ENCODE data around the gene SUCO. TPM values are rescaled to one million over a fixed set of nuclear protein-coding genes. Genes with fewer than 3 reads are reported as not detected.

SUCO gene
- total RNA-seq, 1 donor from 2014 or later, result 36.3 TPM

DNA sequence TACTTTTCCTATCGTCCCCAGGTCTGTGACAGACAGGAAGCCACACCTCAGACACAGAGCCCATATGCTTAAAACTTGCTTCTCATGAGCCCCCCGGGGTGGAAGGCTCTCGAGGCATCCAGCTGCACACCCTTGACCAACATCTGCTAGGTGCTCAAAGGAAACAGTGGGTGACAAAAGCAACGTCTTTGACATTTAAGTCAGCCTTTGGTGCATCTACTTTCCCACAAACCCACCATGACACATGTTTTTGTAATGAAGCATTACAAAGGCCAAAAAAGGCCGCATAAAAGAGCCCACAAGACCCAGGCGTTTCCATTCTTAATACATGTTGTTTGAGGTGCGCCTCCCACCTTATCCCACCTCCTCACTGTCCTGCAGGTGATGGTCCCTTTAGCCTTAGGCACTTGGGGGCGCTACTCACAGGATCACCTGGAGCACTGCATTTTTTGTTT is 114.2 kb downstream of the SUCO start:
- no peak for DNase-seq (ENCODE audit: low read depth)

GRCh38 chr1:172647987-172648386 is 115.0 kb downstream of the SUCO start:
- DNase-seq (ENCODE audit: low read depth), result no peak

GRCh38 chr1:172650474-172651193 is 117.7 kb downstream of the SUCO start:
- DNase-seq (ENCODE audit: low read depth), result no peak

DNA sequence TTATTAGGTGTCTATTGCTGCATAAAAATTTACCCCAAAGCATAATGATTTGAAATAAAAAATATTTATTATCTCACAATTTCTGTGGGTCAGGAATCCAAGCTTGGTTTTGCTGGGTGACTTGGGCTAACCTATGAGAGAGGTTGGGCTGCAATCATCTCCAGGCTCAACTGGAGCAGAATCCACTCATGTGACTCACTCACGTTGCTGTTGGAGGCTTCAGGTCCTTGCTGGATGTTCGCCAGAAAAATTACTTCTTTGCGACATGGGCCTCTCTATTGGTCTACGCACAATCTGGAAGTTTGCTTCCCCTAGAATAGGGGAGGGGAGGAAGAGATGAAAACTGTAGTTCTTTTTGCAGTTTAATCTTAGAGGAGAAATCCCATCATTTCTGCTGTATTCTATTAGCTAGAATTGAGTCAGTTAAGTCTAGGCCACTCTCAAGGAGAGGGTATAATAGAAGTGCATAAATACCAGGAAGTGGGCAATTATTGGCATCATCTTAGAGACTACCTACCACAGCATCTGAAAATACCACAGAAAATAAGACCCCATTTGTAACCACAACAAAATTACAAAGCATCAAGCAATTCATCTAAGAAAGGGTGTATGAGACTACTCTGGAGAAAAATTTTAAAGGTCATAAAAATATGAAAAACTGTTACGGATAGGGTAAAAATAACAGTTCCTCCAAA is 120.2 kb downstream of the SUCO start:
- DNase-seq (ENCODE audit: low read depth), result no peak

DNA sequence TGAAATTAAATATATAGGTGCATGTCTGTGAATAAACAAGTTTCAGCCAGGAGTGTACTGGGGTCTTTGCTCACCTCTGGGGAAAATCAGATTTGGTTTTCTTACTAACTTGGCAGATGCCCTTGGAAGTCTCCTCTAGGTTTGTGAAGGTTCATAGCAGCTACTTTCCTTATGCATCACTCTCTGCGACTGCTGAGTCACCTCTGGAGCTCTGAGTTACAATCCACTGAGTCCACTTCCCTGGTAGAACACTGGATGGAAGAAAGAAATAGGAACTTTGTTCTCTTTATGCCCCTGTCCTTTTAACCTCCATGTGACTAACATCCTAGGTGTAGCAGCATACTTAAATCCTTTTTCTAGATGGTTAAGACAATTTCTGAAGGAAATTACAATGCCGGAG is 121.6 kb downstream of the SUCO start:
- DNase-seq (ENCODE audit: low read depth), result no peak

DNA sequence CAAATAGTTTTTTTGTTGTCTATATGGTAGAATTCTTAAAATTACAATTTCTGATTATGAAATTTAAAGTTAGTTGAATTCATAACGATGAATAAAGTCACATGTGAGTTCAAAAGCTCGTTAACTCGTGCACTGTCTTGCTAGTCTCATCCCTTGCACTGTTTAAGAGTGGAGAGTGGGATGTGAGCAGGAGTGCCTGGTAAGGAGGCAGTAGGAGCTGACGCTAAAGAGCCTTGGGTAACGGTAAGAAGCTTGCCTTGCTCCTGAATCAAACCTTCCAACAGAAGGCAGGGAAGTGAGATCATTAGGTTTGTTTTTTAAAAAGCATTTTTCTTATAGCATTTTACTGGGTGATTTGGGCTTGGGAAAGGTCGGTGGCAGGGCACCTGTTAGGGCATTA is 123.6 kb downstream of the SUCO start:
- DNase-seq (ENCODE audit: low read depth), result no peak

GRCh38 chr1:172657586-172657985 is 124.6 kb downstream of the SUCO start:
- no peak for DNase-seq (ENCODE audit: low read depth)

GRCh38 chr1:172658871-172659453 is 126.0 kb downstream of the SUCO start, which contains the start of gene FASLG:
TSS of gene FASLG (plus strand) at chr1:172659103. CDS start at chr1:172659202, 99 bp downstream.
- no peak for DNase-seq (ENCODE audit: low read depth)

DNA sequence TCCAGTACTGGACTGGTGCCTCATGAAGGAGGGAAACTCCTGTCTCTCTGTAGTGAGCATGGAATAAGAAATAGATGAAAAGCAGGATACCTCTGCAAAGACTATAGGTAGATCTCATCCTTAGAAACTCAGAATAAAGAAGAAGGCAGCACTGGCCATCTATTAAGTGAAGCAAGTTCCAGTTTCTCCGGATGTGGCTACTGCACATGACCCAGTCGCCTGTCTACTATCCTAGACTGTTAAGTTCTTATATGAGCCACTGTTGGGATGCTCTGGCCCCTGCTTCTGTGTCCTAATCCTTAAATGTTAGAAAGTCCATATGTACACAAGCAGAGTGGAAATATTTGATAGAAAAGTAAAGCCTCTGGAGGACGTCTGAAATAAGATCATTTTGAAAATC is 128.2 kb downstream of the SUCO start:
- no peak for DNase-seq (ENCODE audit: low read depth)

Other genes with a start within 250 kb of the SUCO start
- 133 and 144 TPM in 2 replicates for gene C1orf105, start 112.5 kb upstream of the SUCO start, total RNA-seq
- gene PIGC, start 89.1 kb upstream of the SUCO start, total RNA-seq, result 21.3 and 25.7 TPM in 2 replicates
- not detected in 2 replicates for gene FASLG, start 126.0 kb downstream of the SUCO start, total RNA-seq